Ramos (cell line): Measurements from ENCODE around the gene RASGEF1B.

Experiments
- in situ Hi-C: fragments of 300-500 bp; cut with MboI; formaldehyde crosslinking; loops from one replicate; pipeline ENCODE4 v1.14.3; 2022; ENCODE audit warnings: low sequenced_read_pairs; ENCODE audit not compliant: unreplicated experiment

The RASGEF1B gene

GRCh38 chr4:81442484-81443085, 29.1 kb downstream of the RASGEF1B start:
- in situ Hi-C loops, result no loop called here

DNA sequence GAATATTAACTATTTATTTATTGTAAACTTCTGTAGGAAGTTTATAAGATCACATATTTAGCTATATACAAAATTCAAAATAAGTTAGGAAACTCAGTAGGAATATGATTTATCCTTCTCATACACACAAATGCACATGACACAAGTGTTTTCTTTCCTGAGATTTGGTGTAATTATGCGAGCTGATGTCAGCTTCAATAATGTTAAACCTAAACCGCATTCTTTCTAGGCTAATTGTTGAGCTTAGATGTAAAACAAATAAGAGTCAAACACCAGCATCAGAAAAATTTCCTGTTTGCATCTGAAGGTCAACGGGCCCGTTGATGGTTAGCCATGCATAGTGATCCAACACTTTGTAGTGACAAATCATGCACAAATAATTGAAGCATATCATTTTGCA, 30.8 kb downstream of the RASGEF1B start:
- in situ Hi-C loops, result no loop called here

DNA sequence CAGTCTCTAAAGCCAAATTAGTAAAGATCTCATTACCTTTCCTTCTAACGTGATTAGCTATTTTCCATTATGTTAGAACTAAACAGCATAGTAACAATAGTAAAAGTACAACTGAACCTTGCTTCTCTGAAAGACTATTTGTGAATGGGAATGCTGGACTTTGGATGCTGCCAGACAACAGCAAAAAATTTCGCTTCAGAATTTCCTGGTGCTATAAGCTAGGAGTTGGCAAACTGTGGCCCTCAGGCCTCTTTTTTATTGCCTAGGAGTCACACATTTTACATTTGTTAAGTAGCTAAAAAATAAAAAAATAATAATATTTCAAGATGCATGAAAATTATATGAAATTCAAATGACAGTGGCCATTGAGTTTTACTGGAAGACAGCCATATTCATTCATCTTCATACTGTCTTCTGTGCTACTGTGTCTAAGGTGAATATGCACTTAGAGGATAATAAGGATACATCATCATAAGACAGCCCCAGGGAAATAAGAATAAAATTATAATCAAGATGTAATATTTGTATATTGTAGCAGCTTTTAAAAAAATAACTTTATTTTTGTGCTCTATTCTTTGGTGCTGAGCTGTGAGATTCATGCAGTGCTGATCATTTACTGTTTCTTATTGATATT, 34.6 kb downstream of the RASGEF1B start:
- in situ Hi-C loops, result no loop called here

DNA sequence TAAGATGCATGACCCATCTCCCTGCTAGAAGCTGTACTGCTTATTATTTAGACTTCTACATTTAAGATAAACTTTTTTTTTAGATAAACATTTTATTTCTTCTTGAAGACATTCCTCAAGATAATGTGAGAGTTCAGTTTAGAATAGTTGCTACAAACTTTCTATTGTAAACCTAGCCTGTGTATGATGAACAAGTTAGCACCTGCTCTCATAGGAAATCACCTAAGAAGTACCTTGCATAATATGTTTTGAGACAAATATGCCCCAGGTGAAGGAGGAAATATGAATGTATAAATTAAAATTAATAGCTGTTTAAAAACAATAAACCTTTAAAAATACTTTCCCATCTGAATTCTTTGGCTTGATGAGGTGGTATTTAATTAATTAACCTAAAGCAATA, 35.6 kb downstream of the RASGEF1B start:
- in situ Hi-C loops, result no loop called here

DNA sequence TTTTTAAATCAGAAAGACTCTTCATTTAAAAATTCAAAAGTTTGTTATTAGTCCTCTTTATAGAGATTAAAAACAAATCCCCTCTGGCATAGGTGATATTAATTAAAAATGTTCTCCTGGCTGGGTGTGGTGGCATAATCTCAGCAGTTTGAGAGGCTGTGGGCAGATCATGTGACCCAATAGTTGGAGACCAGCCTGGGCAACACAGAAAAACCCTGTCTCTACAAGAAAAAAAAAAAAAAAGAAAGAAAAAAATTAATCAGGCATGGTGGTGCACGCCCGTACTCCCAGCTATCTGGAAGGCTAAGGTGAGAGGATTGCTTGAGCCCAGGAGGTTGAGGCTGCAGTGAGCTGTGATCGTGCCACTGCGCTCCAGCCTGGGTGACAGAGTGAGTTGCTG, 38.9 kb downstream of the RASGEF1B start:
- in situ Hi-C loops, result no loop called here

DNA sequence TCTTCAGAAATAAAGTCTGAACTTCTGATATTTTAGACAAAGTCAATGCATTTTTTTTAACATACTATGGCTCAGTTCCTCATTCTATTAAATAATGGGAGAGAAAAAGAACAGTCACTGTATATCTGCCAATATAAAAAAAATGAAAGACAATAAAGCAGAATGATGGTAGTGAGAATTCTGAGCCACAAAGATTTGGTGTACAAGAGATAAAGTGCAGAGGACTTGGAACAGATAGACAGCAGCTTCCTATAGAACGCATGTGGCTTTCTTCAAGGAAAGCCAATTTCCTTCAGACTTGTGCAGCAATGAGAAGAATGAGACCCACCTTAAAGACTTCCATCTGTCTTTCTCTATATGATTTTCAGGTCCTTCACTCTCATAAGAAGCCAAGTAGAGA, 39.7 kb downstream of the RASGEF1B start:
- in situ Hi-C loops, result no loop called here

GRCh38 chr4:81429607-81430006, 42.1 kb downstream of the RASGEF1B start:
- in situ Hi-C loops, result no loop called here

DNA sequence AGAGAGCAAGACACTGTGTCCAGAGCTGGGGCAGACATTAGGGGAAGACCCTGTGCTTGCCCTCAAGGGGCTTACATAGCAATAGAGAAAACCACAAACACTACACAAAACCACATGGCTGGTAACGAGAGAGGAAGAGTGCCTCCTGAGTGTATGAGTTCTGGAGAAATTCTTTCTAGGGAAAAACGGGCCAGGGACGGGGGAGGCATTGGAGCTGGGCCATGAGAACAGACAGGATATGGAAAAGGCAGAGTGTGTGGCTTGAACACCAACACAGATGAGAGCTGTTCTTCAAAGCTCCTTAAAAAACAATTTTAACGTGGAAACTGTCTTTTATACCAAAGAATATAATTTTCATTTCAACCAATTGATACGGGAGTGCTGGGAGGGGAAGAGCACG, 42.7 kb downstream of the RASGEF1B start:
- in situ Hi-C loops, result no loop called here

DNA sequence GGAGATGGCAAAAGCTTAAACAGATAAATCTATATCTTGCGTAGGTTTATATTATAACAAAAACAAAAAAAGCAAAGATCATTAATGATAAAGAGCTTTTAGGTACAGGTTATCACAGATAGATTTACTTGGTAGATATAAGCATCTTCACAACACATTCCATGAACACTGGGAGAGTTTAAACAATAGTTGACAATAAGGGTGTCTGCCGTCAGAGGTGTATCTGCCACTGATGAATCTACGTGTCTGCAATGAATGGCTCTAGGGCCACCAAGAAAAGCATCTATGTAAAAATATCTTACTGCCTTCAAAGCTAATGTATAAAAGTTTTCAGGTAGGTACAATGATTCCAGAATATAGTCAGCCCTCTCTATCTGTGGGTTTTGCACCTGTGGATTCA, 43.7 kb downstream of the RASGEF1B start:
- in situ Hi-C loops, result no loop called here

GRCh38 chr4:81427344-81427821, 44.3 kb downstream of the RASGEF1B start:
- in situ Hi-C loops, result no loop called here

DNA sequence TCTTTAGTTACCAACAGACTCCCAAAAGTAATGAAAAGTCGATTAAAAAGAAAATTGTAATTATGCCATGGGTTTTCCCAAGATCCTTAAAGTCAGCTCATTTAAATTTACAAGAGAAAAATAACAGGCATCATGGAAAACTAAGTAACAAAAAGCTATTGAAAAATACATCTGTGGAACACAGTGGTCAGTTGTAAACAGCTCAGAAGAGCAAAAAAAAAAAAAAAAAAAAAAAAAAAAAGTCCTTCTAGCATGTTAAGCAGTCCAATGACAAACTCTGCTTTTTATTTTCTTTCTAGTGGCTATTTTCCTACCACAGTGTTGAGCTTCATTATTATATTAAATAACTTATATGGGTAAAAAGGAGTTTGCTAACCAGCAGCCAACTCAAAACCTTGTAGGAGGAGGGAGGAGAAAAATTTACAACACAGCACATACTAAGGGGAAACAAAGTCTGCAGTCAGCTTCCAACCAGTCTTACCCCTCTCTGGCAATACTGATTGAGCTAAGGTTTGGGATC, 44.9 kb downstream of the RASGEF1B start:
- in situ Hi-C loops, result no loop called here

GRCh38 chr4:81424816-81425755, 46.6 kb downstream of the RASGEF1B start:
- in situ Hi-C loops, result no loop called here

- in situ Hi-C loops, result no loop called here
Measured at GRCh38 chr4:81424336-81424735, 47.4 kb downstream of the RASGEF1B start.

GRCh38 chr4:81422595-81422994, 49.1 kb downstream of the RASGEF1B start:
- in situ Hi-C loops, result no loop called here

DNA sequence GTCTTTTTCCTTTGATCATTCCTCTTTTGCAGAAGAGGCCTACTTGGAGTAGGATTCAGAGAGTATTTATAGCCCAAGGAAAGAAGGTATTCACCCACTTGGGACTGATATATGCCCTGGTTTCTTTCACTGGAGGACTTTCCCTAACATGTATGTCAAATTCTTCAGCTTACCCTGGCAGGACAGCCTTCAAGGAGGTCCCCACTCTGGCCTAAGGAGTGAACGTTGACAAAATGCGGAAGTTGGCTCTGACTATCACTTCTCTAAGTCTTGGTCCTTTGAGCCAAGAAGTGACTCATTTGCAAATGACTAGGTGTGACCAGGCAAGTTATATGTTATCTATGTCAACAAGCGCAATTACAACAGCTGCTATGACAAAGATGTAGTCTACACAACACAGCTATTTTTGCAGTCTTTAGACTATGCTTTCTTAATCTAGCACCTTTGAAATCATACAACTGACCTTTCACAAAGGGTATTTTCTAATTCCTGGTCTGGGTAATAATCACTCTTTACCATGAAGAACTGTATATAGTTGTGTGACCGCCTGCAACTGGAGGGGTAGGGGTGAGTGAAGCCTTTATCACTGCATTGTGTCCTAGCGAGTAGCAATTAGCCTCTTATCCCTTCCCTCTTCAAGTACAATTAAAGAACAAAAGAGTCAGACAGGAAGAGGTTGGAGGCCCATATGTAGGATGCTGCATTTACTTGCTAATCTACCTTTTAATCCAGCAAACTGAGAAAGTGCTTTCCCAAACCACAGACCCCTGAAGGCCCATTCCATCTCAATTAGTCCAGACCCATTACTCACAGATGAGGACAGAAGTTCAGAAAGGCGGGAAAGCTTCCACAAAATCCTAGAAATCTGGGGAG, 50.1 kb downstream of the RASGEF1B start:
- in situ Hi-C loops, result no loop called here

DNA sequence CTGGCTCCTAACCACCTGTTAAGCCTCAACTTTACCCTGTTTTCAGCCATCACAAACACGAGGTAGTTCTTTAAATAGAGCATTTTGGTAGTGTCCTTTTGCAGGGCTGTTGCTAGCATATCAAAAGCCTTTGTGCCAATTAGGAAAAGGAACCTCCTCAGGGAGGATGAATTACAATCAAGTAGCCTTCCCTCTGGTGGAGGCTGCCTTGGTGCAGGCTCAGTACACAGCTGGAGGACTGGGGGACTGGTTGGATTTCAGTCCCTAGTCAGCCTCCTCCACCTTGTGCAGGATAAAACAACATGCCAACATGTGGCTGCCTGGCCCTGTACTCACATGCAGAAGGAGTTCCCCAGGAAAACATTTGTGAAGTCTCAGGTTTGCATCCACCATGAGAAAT, 53.1 kb downstream of the RASGEF1B start:
- in situ Hi-C loops, result no loop called here

- in situ Hi-C loops, result no loop called here
Measured at GRCh38 chr4:81412946-81413495, 58.7 kb downstream of the RASGEF1B start.

GRCh38 chr4:81410680-81411079, 61.0 kb downstream of the RASGEF1B start:
- in situ Hi-C loops, result no loop called here

DNA sequence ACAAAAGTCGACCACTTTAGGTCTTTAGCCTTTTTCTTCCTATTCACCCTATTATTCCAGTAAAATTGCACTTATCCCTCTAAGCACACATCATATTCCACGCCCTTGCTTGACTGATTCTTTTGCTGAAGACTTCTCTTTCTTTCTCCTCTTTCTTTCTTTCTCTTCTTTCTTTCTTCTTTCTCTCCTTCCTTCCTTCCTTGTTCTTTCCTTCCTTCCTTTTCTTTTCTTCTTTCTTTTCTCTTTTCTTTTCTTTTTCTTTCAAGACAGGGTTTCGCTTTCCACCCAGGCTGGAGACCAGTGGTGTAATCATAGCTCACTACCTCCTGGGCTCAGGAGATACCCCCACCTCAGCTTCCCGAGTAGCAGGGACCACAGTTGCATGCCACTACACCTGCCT, 61.9 kb downstream of the RASGEF1B start:
- in situ Hi-C loops, result no loop called here

DNA sequence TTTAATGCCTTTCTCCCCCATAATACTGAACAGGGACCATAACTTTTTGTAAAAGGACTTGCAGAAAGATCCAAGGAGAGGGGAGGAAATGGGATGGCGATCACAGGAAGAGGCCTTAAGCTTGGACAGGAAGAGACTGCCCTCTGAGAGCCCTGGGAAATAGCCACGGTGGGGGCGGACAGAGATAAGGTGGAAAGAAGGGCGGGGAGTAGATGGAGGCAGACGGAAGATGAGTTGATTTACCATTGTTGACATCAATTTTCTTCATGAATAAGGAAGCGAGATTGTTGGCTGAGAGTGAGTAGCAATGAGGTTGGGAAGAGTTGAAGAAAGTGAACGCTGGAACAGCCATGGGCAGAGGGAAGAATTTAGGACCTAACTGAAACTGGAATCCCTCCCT, 63.4 kb downstream of the RASGEF1B start:
- in situ Hi-C loops, result no loop called here
